Germinal center (tissue), 1 donor: ENCODE data around the gene LRRC56.
"Not testable (repeated sequence)": the region's sequence is repeated elsewhere in the genome, so short reads cannot be mapped to it uniquely, and the experiment has no call there.

Experiments
- DNase-seq: peaks from one replicate; pipeline ENCODE4 v3.0.0; 2012; ENCODE audit warnings: mixed read lengths, low spot score

Gene LRRC56

DNA sequence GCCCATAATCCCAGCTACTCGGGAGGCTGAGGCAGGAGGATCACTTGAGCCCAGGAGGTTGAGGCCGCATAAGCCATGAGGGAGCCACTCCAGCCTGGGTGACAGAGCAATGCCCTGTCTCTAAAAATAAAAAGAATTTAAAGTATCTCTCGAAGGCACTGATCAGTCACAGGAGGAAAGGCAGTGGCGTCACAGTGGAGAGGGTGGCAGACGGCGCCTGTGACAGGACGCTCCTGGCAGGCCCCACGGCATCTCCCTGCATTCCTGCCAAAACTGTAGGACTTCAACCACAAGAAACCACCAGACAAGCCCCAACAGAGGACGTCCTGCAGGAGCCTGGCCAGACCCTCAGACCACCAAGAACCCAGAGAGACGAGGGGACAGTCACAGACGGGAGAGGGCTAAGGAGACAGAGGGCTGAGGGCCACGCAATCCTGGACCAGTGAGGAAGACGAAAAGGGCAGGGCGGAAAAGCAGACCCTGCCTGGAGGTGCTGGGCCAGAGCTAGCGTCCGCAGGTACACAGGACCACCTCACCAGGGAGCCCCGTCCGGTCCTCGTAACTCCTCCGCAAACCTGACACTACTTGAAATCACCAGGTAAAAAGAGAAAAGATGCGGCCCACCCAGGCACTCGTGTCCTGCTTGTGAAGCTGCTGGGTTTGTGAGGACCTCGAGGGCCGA lies 36.2 kb upstream of the LRRC56 start:
- no peak for DNase-seq

DNA sequence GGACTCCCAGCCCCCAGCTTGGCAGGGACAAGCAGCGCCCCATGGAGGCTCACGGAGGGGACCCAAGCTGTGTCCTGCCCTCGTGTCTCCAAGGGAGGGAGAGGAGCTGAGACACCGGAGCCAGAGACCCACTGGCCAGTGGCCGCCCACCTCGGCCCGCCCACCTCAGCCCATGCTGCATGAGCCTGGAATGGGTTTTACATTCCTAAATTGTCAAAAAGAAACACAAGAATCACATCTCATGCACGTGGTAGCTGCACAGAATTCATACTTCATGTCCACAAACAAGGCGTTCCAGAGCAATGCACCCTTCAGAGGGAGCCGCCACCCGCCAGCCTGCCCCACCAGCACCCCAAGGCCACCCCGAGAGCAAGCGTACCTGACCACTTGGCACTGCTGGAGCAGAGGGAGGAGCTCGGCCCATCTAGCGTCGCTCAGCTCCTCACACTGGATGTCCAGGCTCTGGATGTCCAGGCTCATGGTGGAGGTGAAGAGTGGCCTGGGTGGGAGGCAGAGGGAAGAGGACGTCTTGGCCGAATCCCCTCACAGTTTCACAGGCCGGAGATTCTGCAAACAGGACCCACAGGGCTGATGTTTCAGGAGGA lies 35.5 kb upstream of the LRRC56 start:
- no peak for DNase-seq

DNA sequence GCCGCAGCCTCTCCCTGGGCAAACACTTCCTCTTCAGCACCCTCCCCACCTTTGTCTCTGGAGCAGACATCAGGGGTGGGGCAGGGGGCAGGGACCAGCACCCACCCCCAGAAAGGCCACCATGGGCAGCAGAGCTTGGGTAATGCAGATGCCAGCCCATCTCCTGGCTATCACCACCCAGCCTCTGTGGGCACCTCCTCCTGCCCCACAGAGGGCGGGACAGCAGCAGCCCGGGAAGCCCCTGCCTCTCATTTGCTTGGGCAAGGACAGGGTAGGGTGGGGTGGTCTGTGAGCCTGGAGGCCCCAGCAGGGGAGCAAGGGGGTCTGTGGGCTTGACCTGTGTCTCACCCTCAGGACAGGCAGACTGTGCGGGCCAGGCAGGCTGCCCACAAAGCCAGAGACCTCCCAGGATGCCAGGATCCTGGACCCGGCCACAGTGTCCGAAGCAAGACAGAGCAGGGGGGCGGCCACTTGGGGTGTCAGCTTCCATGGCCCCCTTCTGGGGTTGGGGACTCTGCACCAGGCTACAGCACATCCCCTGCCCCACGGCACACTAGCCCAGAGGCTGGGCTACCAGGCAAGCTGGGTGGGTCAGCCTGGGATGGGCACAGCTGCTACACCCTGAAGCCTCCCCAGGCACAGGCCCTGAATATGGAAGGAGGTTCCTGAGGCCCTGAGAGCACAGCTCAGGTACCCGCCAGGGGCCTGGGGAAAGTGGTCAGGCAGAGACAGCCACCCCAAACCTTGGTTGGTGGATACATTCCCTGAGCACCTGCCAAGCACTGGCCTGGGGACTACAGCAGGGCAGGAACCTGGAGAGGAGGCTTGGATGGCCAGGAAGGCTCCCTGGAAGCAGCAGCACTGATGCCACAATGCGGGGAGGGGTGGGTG lies 34.8 kb upstream of the LRRC56 start:
- DNase-seq, result no peak

DNA sequence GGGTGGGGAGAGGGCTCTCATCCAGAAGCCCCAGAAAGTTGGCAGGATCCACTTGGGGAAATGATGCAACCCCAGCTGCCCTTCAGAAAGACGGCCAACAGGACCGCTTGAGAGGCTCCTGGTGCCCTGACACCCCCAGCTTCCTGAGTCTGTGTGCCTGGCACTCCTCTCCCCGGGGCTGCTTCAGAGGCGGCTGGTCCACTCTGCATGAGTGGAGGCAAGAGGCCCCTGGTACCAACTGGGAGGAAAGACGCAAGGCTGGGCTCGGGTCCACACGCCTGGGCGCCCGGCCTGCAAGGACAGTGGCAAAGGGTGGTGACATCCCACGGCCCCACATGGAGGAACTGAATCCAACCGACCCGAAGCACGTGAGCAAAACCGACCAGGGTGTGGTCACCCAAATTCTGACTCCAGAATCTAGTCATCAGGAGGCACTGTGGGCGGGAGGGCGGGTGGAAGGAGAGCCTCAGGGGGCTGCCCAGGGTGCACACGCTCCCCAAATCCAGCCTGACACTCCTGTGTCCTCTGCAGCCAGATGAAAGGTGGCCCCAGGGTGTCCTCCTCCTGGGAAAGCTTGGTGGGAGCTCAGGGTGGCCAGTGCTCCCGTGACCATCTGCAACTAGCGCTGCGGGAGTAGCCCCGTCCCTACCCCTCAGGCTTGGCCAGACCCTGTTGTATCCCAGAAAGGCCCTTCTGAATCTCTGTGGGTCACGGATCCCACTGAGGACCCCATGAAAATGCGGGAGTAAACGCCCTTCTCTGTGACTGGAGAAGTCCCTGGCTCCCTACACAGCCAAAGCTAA lies 33.9 kb upstream of the LRRC56 start:
- DNase-seq, result no peak

DNA sequence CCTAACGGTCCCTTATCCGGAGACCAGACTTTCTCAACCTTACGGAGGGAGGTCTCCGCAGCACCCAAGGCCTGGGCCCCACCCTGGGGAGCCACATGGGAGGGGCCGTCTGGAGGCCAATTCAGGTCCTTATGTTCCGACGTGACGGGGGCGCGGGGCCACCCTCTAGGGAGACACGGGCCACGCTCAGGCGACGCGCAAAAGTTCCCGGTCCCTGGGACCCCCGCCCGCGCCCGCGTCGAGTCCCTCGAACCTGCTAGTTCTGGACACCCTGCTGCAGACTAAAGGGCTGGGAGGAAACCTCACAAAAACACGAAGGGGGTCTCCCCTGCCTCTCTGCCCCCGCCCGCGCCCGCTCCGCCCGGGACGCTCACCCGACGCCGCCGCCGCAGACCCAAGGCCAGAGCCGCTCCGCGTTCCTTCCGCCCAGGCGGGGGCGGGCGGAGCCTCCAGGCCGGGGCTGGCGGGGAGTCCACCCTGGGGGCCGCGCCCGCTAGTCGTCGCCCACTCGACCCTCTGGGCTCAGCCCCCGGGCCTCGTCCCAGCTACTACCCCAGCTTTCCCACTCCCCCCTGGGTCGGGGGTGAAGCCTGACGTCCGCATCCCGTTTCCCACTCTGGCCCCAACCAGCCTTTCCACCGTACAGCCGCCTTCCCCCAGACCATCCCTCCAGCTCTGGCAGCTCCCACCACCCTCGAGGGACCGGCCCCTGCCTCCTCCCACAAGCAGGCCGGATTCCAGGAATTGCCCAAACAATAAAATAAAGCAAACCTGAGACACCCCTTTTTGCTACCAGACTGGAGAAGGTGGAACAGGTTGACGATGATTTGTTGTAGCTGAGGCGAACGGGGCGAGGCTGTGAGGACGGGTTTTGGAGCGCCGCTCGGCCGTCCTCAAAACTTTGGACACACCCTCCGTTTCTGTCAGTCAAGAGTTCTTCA lies 33.0 kb upstream of the LRRC56 start:
- peak; percentile 41 for DNase-seq

DNA sequence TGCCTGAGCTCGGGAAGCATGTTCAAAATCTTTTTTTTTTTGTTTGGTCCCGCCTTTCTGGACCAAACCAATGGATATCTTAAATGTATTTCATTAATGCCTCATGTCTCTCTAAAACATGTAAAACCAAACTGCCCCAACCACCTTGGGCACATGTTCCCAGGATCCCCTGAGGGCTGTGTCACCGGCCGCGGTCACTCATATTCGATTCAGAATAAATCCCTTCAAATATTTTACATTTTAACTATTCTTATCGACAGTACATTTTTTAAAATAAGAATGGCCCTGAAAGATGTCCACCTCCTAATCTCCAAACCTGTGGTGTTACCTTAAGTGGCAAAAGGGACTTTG lies 32.4 kb upstream of the LRRC56 start:
- DNase-seq, result no peak

DNA sequence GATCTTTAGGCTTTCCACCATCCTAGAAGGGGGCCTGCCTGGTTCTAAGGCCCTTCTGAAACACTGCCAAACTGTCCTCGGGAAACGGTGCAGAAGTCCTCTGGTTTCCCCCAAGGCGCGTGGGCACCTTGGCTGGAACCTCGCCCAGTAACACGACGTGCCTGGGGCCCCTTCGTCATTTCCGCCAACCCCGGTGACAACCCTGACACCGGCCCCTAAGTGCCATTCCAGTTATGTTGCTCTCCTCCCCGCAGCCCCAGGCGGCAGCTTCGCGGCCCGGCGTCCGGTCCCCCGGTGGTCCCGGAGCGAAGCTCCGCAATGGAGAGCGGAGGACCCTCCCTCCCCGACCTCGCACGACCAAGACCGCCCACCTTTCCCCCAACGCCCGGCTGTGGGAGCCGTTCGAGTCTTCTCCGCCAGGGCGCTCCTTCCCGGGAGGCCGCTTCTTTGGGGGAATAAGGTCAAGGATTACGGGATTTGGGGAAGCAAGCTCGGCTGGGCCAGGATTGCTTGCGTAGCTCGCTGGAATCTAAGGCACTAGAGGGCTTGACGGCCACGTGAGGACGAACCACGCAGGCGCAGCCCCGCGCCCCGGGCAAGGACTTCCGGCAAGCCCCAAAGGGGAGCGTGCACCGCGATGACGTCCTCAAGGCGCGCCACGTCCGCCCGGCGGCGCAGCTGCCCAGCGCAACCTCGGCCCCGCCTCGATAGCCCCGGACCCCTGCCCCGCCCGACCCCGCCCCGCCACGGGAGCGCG lies 30.9 kb upstream of the LRRC56 start:
- peak; percentile 97 for DNase-seq

DNA sequence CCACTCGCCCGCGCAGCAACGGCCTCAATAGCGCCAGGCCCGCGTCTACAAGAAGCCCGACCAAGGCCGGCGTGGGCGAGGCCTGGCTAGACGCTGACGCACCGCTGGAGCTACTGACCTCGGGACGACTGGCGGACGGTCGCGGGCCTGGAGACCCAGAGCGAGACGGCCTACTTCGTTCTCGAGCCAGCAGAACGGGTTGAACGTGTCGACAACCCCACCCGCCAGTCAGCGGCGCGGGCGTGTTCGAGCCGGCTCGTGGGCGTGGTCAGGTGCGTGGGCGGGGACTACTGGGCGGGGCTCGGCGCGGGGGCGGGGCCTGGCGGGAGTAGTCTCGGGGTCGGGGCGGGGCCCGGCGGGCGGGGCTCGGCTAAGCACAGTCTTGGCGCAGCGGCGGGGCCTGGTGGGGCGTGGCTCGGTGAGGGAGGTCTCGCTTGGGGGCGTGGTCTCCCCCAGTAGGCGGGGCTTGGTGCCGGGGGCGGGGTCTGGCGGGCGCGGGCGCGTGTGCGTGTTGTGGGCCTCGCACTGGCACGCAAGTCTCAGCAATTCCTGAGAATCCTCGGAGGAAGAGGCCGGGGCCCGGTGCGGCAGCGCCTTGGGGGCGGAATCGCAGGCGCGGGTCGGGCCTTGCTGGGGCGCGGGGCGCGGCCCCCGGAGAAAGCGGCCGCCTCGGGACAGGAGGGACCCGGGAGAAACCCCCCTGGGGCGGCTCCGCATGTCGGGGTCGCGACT lies 30.2 kb upstream of the LRRC56 start, which contains the start of gene RNH1:
Gene RNH1, minus strand, starts transcription at position 248 of the 732 bp plus-strand sequence. CDS start 5,080 bp downstream, outside the sequence.
- DNase-seq, result peak; percentile 99

DNA sequence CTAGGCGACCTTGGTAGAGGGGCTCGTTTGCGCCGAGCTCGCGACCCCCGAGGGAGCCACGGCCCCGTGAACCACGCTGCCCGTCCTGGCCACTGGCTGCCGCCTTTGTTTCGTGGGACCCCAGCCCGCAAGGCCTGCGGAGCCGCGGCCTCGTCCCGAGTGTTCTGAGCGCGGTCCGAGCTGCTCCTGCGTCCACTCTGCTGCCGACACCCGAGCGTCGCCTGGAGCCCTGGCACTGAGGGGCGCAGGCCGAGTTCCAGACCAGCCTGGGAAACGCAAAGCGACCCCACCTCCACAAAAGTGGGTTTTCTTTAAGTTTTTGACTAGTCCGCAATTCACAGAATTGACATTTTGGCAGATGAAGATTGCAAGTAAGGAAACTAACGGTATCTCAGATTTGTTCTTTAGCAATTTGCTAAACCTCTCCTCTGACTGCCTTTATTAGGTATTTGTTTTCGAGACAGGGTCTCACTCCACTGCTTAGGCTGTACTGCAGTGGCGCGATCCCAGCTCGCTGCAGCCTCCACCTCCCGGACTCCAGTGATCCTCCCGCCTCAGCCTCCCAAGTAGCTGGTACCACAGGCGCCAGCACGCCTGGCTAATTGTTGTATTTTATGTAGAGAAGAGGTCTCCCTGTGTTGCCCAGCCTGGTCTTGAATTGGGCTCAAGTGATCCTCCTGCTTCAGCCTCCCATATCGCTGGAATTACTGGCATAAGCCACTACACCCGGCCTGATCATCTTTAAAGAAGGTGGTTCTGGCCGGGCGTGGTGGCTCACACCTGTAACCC lies 29.4 kb upstream of the LRRC56 start:
- DNase-seq, result no peak

DNA sequence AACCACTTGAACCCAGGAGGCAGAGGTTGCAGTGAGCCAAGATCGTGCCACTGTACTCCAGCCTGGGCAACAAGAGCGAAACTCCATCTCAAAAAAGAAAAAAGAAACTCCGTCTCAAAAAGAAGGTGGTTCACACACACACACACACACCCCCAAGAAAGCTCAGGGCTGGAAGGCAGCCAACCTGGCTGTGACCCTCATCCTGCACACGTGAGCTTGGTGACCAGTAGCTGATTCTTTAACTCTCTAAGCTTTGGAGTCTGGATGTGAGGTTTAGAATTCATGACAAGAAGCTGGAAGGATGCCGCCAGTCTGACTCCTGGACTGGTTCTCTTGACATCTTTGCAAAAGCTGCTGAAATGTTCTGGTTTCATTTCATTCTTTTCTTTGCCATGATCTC lies 28.4 kb upstream of the LRRC56 start:
- no peak for DNase-seq

DNA sequence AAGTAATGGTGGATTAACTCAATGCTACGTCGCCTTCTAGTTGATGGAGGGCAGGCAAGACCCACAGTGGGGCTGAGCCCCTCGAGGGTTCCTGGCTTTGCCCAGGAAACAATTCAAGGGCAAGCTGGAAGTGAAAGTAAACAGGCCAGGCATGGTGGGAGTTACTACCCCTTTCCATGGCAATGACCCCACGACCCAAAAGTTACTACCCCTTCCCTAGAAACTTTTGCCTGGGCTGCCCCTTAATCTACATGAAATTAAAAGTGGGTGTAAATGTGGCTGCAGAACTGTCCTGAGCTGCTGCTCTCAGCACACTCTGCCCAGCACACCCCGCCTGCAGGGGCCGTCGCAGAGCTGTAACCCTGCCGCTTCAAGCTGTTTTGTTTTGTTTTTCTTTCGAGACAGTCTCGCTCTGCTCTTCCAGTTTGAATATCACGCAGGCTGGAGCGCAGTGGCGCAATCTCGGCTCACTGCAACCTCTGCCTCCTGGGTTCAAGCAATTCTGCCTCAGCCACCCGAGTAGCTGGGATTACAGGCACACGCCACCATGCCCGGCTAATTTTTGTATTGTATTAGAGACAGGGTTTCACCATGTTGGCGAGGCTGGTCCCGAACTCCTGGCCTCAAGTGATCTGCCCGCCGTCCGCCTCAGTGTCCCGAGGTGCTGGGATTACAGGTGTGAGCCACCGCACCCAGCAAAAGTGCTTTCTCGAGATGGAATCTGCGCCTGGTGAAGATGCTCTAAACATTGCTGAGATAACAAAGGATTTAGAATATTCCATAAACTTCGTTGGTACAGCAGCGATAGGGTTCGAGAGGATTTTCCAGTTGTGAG lies 24.3 kb upstream of the LRRC56 start:
- no peak for DNase-seq

DNA sequence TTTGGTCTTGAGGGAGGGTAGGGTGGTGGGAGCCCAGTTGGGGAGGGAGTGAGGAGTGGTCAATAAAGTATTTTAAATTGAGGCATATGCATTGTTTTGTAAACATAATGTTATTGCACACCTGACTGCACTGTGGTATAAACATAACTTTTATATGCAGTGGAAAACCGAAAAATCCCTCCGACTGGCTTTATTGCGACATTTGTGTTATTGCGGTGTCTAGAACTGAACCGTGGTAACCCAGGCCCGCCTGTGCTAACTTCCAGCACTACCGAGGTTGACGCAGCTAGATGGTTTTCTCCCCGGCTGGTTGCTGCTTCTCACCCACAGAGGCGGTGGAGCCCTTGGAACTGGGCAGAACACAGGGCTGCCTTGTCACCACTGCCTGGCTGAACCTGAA lies 22.7 kb upstream of the LRRC56 start:
- no peak for DNase-seq

DNA sequence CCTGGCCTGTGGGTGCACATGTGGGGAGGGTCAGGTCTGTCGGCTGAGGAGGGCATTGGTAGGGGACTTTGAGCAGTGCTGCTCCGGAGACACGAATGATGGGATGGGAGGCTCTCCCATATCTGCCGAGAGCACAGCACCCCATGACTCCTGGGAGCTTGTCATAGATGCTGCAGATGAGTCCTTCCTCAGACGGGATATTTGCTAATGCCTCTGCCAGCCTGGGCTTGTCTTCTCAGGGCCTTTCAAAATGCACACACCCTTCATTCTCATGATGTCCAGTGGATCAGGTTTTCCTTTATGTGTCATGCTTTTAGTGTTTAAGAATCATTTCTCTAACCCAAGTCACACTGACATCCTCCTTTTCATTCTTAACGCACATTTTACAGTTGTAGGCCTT lies 22.2 kb upstream of the LRRC56 start:
- no peak for DNase-seq

DNA sequence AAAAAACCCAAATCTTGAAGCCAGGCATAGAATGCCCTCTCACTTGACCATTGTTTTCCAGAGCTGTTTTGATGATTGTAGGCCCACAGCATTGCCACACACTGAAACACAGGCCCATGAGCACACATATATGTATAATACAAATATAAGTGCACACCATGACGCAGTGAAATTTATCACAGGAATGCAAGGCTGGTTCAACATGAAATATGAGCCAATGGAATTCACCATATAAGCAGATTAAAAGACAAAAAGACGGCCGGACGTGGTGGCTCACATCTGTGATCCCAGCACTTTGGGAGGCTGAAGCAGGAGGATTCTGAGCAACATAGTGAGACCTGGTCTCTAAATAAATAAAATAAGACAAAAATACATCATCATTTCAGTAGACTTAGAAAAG lies 20.9 kb upstream of the LRRC56 start:
- DNase-seq, result no peak

DNA sequence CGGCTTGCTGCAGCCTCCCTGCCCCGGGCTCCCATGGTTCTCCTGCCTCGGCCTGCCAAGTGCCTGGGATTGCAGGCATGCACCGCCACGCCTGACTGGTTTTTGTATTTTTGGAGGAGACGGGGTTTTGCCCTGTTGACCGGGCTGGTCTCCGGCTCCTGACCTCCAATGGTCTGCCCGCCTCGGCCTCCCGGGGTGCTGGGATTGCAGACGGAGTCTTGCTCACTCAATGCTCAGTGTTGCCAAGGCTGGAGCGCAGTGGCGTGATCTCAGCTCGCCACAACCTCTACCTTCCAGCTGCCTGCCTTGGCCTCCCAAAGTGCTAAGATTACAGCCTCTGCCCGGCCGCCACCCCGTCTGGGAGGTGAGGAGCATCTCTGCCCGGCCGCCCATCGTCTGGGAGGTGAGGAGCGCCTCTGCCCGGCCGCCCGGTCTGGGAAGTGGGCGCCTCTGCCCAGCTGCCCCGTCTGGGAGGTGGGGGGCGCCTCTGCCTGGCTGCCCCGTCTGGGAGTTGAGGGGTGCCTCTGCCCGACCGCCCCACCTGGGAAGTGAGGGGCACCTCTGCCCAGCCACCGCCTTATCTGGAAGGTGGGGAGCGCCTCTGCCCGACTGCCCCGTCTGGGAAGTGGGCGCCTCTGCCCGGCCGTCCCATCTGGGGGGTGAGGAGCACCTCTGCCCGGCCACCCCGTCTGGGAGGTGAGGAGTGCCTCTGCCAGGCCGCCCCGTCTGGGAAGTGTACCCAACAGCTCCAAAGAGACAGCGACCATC lies 20.2 kb upstream of the LRRC56 start:
- not testable (repeated sequence) for DNase-seq

DNA sequence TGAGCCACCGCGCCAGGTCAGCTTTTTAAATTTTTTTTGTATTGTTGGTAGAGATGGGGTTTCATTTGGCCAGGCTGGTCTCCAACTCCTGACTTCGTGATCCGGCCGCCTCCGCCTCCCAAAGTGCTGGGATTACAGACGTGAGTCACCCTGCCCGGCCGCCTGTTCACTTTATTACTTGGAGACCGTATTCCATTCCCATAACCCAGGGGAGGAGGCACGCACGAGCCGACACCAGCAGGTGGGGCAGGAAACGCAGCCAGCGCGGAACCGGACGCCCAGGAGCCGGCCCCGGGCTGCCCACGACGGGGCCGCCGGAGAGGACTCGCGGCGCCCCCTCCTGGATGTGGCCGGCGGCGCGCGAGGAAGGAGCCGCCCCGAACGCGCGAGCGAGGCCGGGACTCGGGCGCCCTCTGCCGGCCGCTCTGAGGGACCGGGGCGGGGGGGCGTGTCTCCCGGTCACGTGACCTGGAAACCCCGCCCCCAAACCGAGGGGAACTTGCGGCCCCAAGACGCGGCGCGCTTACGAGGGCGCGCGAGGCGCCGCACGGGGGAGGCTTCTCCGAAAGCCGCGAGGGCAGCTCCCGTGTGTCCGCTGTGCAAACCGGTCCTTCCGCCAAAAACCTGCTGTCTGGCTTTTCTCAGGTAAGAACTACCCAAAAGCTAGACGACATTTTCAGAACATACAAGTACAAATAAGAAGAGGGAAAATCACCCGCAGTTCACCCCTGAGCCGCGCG lies 18.7 kb upstream of the LRRC56 start:
- peak; percentile 92 for DNase-seq
